Stimulated activated CD8-positive, alpha-beta memory T cell treated with anti-CD3 and anti-CD28 coated beads, Interleukin-2, amount 100 ng/mL, for 1 hour (primary cell): ENCODE measurements around the gene MUS81.

ENCODE experiments used
- DNase-seq, 2 donors: peaks; one replicate each; pipeline ENCODE4 v3.0.0-alpha.2; 2020; ENCODE audit warnings: low read depth in 2 of 2

The MUS81 gene

DNA sequence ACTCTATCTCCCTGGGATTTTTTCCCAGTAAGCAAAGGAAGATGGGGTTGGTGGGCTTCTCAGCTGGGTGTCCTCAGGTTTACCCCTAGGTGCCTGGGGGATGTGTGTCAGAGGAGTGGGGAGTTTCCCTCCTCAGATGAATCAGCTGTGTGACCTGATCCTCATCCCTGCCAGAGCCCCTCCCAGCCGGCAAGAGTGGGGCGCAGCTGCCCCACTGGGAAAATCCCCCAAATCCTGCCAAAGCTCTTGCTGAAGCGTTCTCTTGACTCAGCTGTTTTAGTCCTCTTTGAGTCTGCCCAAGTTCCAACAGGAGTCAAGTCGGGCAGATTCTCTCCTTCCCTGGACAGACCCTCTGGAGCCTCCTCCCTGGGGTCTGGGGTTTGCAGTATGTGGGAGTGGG is 52.6 kb downstream of the MUS81 start:
- DNase-seq, result no peak

DNA sequence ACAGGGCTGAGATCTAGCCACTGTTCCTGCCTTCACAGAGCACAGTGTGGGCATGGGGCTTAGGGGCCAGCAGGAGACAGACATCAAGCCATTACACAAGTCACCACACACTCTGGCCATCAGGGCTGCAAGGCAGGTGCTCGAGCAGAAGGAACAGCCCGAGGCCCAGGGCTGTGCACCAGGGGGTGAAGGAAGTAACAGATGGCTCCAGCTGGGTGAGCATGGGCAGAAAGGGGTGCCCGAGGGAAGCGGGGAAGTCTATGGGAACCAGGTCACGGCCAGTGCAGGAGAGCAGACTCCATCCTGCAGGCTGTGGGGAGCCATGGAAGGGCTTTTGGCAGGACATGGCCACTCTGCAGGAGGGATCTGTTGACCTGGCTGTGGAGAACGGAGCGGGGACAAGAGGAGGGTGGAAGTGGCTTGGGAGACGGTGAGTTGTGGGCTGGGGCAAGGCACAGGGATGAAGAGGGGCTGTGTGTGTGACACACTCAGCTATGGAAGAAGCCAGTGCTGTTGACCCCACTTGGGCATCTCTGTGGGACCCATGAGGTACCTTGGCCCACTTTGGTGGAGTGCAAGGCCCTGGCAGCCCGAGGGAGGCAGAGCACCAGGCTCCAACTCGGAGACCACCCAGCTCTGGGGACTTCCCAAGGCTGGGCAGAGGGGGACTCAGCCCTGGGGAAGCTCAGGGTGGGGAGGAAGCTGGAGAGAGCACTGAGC is 55.0 kb downstream of the MUS81 start:
- no peak for DNase-seq

- no peak for DNase-seq
These were observed 55.6 kb downstream of the MUS81 start for GRCh38 chr11:65915821-65916251.
